ENCODE data around the gene ACACA. TPM values are rescaled to one million over a fixed set of nuclear protein-coding genes. Genes with fewer than 3 reads are reported as not detected.

Gene ACACA
- polyA plus RNA-seq, 1 experiment, result 26.9 TPM

GRCh38 chr17:37067555-37068111 is 339.0 kb downstream of the ACACA start:
- ChIA-PET CTCF (interaction anchor here (0.9 kb wide), 1 partner anchor 20 kb away, joined by 8 read pairs; no protein-coding TSS in a partner anchor), POLR2A (interaction anchor here (0.6 kb wide), 1 partner anchor 141 kb away, joined by 3 read pairs; no protein-coding TSS in a partner anchor)
- Histone ChIP-seq H3K36me3 (ENCODE audit: control insufficient read depth, insufficient read depth, low read length) (no peaks in the 10 kb centered on the region), H3K4me3 (ENCODE audit: low read depth, low read length) (no peak overlapping the region), H3K27me3 (ENCODE audit: control insufficient read depth, insufficient read depth, low read length) (peaks cover 2% of the 10 kb centered on the region)
- DNase-seq (ENCODE audit: low read depth), result peak; percentile 26
- TF ChIP-seq CTCF (IDR thresholded peaks at IDR 0.05; ENCODE audit: insufficient read depth, low read depth, low read length), result no peak

- CTCF ChIA-PET, result interaction anchor here (1.6 kb wide), 1 partner anchor 11 kb away, joined by 3 read pairs; no protein-coding TSS in a partner anchor
These were observed 340.0 kb downstream of the ACACA start for GRCh38 chr17:37066322-37067255.

GRCh38 chr17:37065486-37066321 is 340.9 kb downstream of the ACACA start:
- no peak for DNase-seq (ENCODE audit: low read depth)
- no peaks in the 10 kb centered on the region for H3K36me3 ChIP-seq (ENCODE audit: control insufficient read depth, insufficient read depth, low read length)
- no peak for TF ChIP-seq CTCF (IDR thresholded peaks at IDR 0.05; ENCODE audit: insufficient read depth, low read depth, low read length)
- CTCF ChIA-PET, result interaction anchor here (1.6 to 1.9 kb wide), 2 partner anchors 10 to 18 kb away, joined by 3 to 7 read pairs; no protein-coding TSS in a partner anchor
- POLR2A ChIA-PET, result no interaction called here
- H3K4me3 ChIP-seq (ENCODE audit: low read depth, low read length), result no peak overlapping the region
- peaks cover 2% of the 10 kb centered on the region for H3K27me3 ChIP-seq (ENCODE audit: control insufficient read depth, insufficient read depth, low read length)

More at GRCh38 chr17:37066322-37067255, 340.0 kb downstream of the ACACA start:
- TF ChIP-seq CTCF (IDR thresholded peaks at IDR 0.05; ENCODE audit: insufficient read depth, low read depth, low read length), result no peak
- POLR2A ChIA-PET, result no interaction called here
- H3K27me3 ChIP-seq (ENCODE audit: control insufficient read depth, insufficient read depth, low read length), result peaks cover 2% of the 10 kb centered on the region
- H3K4me3 ChIP-seq (ENCODE audit: low read depth, low read length), result no peak overlapping the region
- no peaks in the 10 kb centered on the region for H3K36me3 ChIP-seq (ENCODE audit: control insufficient read depth, insufficient read depth, low read length)
- DNase-seq (ENCODE audit: low read depth), result no peak

GRCh38 chr17:37064956-37065355 is 341.7 kb downstream of the ACACA start:
- TF ChIP-seq CTCF (IDR thresholded peaks at IDR 0.05; ENCODE audit: insufficient read depth, low read depth, low read length), result no peak
- Histone ChIP-seq H3K36me3 (ENCODE audit: control insufficient read depth, insufficient read depth, low read length) (no peaks in the 10 kb centered on the region), H3K4me3 (ENCODE audit: low read depth, low read length) (no peak overlapping the region), H3K27me3 (ENCODE audit: control insufficient read depth, insufficient read depth, low read length) (peaks cover 2% of the 10 kb centered on the region)
- POLR2A ChIA-PET, result no interaction called here
- DNase-seq (ENCODE audit: low read depth), result no peak
- CTCF ChIA-PET, result interaction anchor here (1.6 to 1.9 kb wide), 2 partner anchors 9 to 17 kb away, joined by 3 to 7 read pairs; no protein-coding TSS in a partner anchor

Data from BJ (cell line).